OCI-LY1 (cell line): ENCODE data around the gene TEX52.

ENCODE experiments used
- EZH2 ChIP-seq: fragments of 200-600 bp; sonication (generic), shearing (Covaris generic); IDR thresholded peaks from 2 replicates; pipeline ENCODE4 v1.8.0; 2017; ENCODE audit warnings: borderline replicate concordance, mixed run types, mild to moderate bottlenecking, antibody characterized with exemption, low read length, moderate library complexity, mixed read lengths
- TF ChIP-seq, protein P1 (sequence below): fragments of 200-600 bp; sonication (generic), shearing (Covaris generic); IDR thresholded peaks from 2 replicates; pipeline ENCODE4 v1.5.1; 2017; ENCODE audit warnings: mild to moderate bottlenecking, antibody characterized with exemption, low read length, moderate library complexity, mixed read lengths

- TF ChIP-seq, protein P1, sequence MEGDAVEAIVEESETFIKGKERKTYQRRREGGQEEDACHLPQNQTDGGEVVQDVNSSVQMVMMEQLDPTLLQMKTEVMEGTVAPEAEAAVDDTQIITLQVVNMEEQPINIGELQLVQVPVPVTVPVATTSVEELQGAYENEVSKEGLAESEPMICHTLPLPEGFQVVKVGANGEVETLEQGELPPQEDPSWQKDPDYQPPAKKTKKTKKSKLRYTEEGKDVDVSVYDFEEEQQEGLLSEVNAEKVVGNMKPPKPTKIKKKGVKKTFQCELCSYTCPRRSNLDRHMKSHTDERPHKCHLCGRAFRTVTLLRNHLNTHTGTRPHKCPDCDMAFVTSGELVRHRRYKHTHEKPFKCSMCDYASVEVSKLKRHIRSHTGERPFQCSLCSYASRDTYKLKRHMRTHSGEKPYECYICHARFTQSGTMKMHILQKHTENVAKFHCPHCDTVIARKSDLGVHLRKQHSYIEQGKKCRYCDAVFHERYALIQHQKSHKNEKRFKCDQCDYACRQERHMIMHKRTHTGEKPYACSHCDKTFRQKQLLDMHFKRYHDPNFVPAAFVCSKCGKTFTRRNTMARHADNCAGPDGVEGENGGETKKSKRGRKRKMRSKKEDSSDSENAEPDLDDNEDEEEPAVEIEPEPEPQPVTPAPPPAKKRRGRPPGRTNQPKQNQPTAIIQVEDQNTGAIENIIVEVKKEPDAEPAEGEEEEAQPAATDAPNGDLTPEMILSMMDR: no peak
- TF ChIP-seq EZH2: no peak
Measured at GRCh38 chr12:2833810-2834209, 23.0 kb downstream of the TEX52 start.
